HepG2 (cell line): ENCODE data around the gene PRKG1. TPM values are rescaled to one million over a fixed set of nuclear protein-coding genes. Genes with fewer than 3 reads are reported as not detected.

Source experiments
- ATAC-seq: fragments of 200-7000 bp; cut with Tn5 transposase; 3 replicates; pipeline ENCODE4 v1.9.1; 2020; ENCODE audit warnings: mild to moderate bottlenecking, moderate library complexity
- BruUV-seq: library from RNA; stranded (reverse); fragments of 400-500 nt; replicated peaks from 2 replicates; lab custom pipeline; 2021; lab: Mats Ljungman, UMichigan
- CTCF ChIA-PET: fragments of 300-600 bp; formaldehyde crosslinking; extraction: SDS; loops from one replicate; lab custom pipeline; 2021; ENCODE audit warnings: low total read pairs, inconsistent platforms, low intra/inter-chr PET ratio; lab: Yijun Ruan, JAX
- POLR2A ChIA-PET: fragments of 350-600 bp; sonication (Branson Sonifier 250); formaldehyde crosslinking; loops from one replicate; lab custom pipeline; 2020; ENCODE audit warnings: antibody characterized with exemption, inconsistent platforms; lab: Yijun Ruan, JAX
- DNase-seq: peaks from one replicate; pipeline ENCODE4 v3.0.0-alpha.2; 2015; ENCODE audit warnings: low spot score
- FAIRE-seq: peaks from 3 replicates; lab custom pipeline; 2011; peaks lifted over from hg19 to GRCh38; lab: Jason Lieb, UNC
- H2AFZ ChIP-seq: one replicate; pipeline ENCODE4 v1.6.1; 2011; ENCODE audit warnings: low read length, inconsistent platforms
- H3K27ac ChIP-seq: fragments of 300-600 bp; 3 replicates; pipeline ENCODE4 v1.8.0; 2011; ENCODE audit warnings: mixed run types, mild to moderate bottlenecking, mixed read lengths, low read length, inconsistent platforms; ENCODE audit not compliant: insufficient read depth; ENCODE audit errors: extremely low read length
- H3K27me3 ChIP-seq, 2 experiments: fragments of 200-600 bp in 1 of 2; 2 replicates in 1 of 2; 3 replicates in 1 of 2; pipeline versions ENCODE4 v1.6.0 to v1.8.0; 2011; ENCODE audit warnings: low read length in 2 of 2, mild to moderate bottlenecking in 2 of 2, moderate library complexity in 2 of 2, inconsistent platforms in 1 of 2; ENCODE audit not compliant: insufficient read depth in 2 of 2, control insufficient read depth in 1 of 2
- H3K36me3 ChIP-seq, 2 experiments: fragments of 200-600 bp in 1 of 2; replicated peaks in 1 of 2; 2 replicates in 1 of 2; 3 replicates in 1 of 2; pipeline versions ENCODE4 v1.5.1 to v1.8.0; 2011; ENCODE audit warnings: low read length in 2 of 2, inconsistent platforms in 1 of 2; ENCODE audit not compliant: insufficient read depth in 2 of 2, control insufficient read depth in 1 of 2
- H3K4me1 ChIP-seq: 2 replicates; pipeline ENCODE4 v1.5.1; 2012; ENCODE audit warnings: low read length, inconsistent platforms; ENCODE audit not compliant: insufficient read depth
- H3K4me2 ChIP-seq: 2 replicates; pipeline ENCODE4 v1.6.0; 2011; ENCODE audit warnings: low read depth, low read length, inconsistent platforms
- H3K4me3 ChIP-seq, 3 experiments: fragments of 200-600 bp in 1 of 3; sonication (generic), shearing (Covaris generic) in 1 of 3; replicated peaks in 1 of 3; 2 replicates each; pipeline ENCODE4 v1.5.1; 2011 to 2016; ENCODE audit warnings: low read length in 3 of 3, inconsistent platforms in 2 of 3, low read depth in 2 of 3, mild to moderate bottlenecking in 2 of 3, control low read depth in 1 of 3, mixed read lengths in 1 of 3; ENCODE audit not compliant: insufficient read depth in 1 of 3
- H3K79me2 ChIP-seq: one replicate; pipeline ENCODE4 v1.6.1; 2011; ENCODE audit warnings: low read length, inconsistent platforms; ENCODE audit not compliant: insufficient read depth
- H3K9ac ChIP-seq: 2 replicates; pipeline ENCODE4 v1.6.0; 2011; ENCODE audit warnings: mild to moderate bottlenecking, low read depth, low read length, inconsistent platforms; ENCODE audit not compliant: insufficient read depth
- H3K9me3 ChIP-seq: 2 replicates; pipeline ENCODE4 v1.5.1; 2012; ENCODE audit warnings: mild to moderate bottlenecking, low read length
- H4K20me1 ChIP-seq: 2 replicates; pipeline ENCODE4 v1.6.0; 2011; ENCODE audit warnings: inconsistent platforms, mild to moderate bottlenecking, low read length, moderate library complexity; ENCODE audit not compliant: insufficient read depth
- BRF2 ChIP-seq: sonication (generic); formaldehyde crosslinking; IDR thresholded peaks from 2 replicates; pipeline ENCODE4 v1.8.1; 2022; ENCODE audit warnings: mild to moderate bottlenecking, missing genetic modification reagents
- FOXM1 ChIP-seq: sonication (generic); formaldehyde crosslinking; IDR thresholded peaks from 2 replicates; pipeline ENCODE4 v1.5.0; 2020; ENCODE audit warnings: missing genetic modification reagents
- GABPA ChIP-seq, 2 experiments: IDR thresholded peaks; 2 replicates each; pipeline ENCODE4 v1.6.1; 2011 to 2016; ENCODE audit warnings: low read depth in 2 of 2, low read length in 1 of 2, missing biosample characterization in 1 of 2, missing genetic modification characterization in 1 of 2
- MAFK ChIP-seq, 2 experiments: IDR thresholded peaks in 1 of 2; conservative IDR thresholded peaks in 1 of 2; 2 replicates each; pipeline ENCODE4 v1.6.1; 2011; ENCODE audit warnings: improper control_type of control experiment in 2 of 2, low read length in 2 of 2
- MYNN ChIP-seq: sonication (generic); formaldehyde crosslinking; IDR thresholded peaks from 2 replicates; pipeline ENCODE4 v1.4.0; 2020; ENCODE audit warnings: mild to moderate bottlenecking, low read depth, missing genetic modification reagents
- NFAT5 ChIP-seq: sonication (generic); formaldehyde crosslinking; IDR thresholded peaks from 2 replicates; pipeline ENCODE4 v1.4.0; 2020; ENCODE audit warnings: missing genetic modification reagents
- RELA ChIP-seq: sonication (generic); formaldehyde crosslinking; IDR thresholded peaks from 2 replicates; pipeline ENCODE4 v1.4.0; 2020; ENCODE audit warnings: missing genetic modification reagents
- SIN3B ChIP-seq: fragments of 150-350 bp; IDR thresholded peaks from 2 replicates; pipeline ENCODE4 v1.6.1; 2014; ENCODE audit warnings: low read length
- SYNCRIP ChIP-seq: fragments of 200-400 bp; formaldehyde crosslinking; IDR thresholded peaks from 2 replicates; pipeline ENCODE4 v1.6.1; 2018; ENCODE audit warnings: mild to moderate bottlenecking, low read depth, low read length; ENCODE audit not compliant: insufficient read depth
- ZFP1 ChIP-seq: IDR thresholded peaks from 2 replicates; pipeline ENCODE4 v1.6.1; 2016
- ZFP91 ChIP-seq: sonication (generic); formaldehyde crosslinking; IDR thresholded peaks from 2 replicates; pipeline ENCODE4 v1.9.0; 2022; ENCODE audit warnings: missing genetic modification reagents, mild to moderate bottlenecking, borderline replicate concordance
- ZNF143 ChIP-seq: sonication (generic); formaldehyde crosslinking; IDR thresholded peaks from 2 replicates; pipeline ENCODE4 v1.4.0; 2020; ENCODE audit warnings: missing genetic modification reagents
- ZNF33B ChIP-seq: sonication (generic); formaldehyde crosslinking; IDR thresholded peaks from 2 replicates; pipeline ENCODE4 v1.5.1; 2020; ENCODE audit warnings: mild to moderate bottlenecking, missing genetic modification reagents
- ZNF460 ChIP-seq: sonication (generic); formaldehyde crosslinking; IDR thresholded peaks from 2 replicates; pipeline ENCODE4 v1.5.1; 2020; ENCODE audit warnings: missing genetic modification reagents, mild to moderate bottlenecking, borderline replicate concordance
- ZNF572 ChIP-seq: sonication (generic); formaldehyde crosslinking; IDR thresholded peaks from 2 replicates; pipeline ENCODE4 v1.5.1; 2020; ENCODE audit warnings: mild to moderate bottlenecking, missing genetic modification reagents
- ZNF839 ChIP-seq: sonication (generic); formaldehyde crosslinking; IDR thresholded peaks from 2 replicates; pipeline ENCODE4 v1.4.0; 2020; ENCODE audit warnings: missing genetic modification reagents, mild to moderate bottlenecking, borderline replicate concordance
- in situ Hi-C: cut with HindIII; loops from 2 replicates; pipeline ENCODE4 v1.10.0; 2017; ENCODE audit warnings: low pct_unique_long_range_greater_than_20kb; ENCODE audit not compliant: extremely low pct_ligation_motif_present
- intact Hi-C: fragments of 100-400 bp; cut with micrococcal nuclease; formaldehyde crosslinking; loops from one replicate; pipeline ENCODE4 v1.10.0; 2022; ENCODE audit not compliant: unreplicated experiment
- polyA plus RNA-seq, 8 experiments: library from polyadenylated mRNA; depleted of rRNA in 3 of 8; stranded (reverse) in 7 of 8; unstranded in 1 of 8; fragments of >200 nt; fragmentation: Illumina TruSeq in 4 of 8; extraction: Trizol in 4 of 8; gene quantifications; 2 replicates each; pipeline versions ENCODE4 v1.2.1 to v1.2.3, GENCODE V29; 2011 to 2016; ENCODE audit warnings: low read depth in 4 of 8, missing spikeins in 1 of 8, mixed read lengths in 1 of 8; ENCODE audit not compliant: insufficient read depth in 1 of 8
- total RNA-seq, 5 experiments: library from RNA; depleted of rRNA; stranded (reverse); fragments of >200 nt; fragmentation: Illumina TruSeq; extraction: Trizol; gene quantifications; 2 replicates each; pipeline ENCODE4 v1.2.3, GENCODE V29; 2016; ENCODE audit warnings: low read depth in 1 of 5

Gene PRKG1
- total and polyA plus RNA-seq, 2 of the 13 experiments (the other 11 are each of a cell fraction or from before 2014, with no cell fraction given): 0.01 TPM; not detected in 1

- no peak for TF ChIP-seq MYNN (CRISPR knock-in tag)
Observed at GRCh38 chr10:51204066-51204465, 129.8 kb downstream of the PRKG1 start (continued).

- no peak overlapping the region for H3K4me3 ChIP-seq
- H3K9ac ChIP-seq: no peak overlapping the region
- no peak overlapping the region for H2AFZ ChIP-seq
- no peaks in the 10 kb centered on the region for H3K27me3 ChIP-seq
- in situ Hi-C loops (no loop called here), intact Hi-C loops (loop anchor here (5.0 kb wide), 1 partner anchor 622 kb away; no protein-coding TSS in a partner anchor)
- no peaks in the 10 kb centered on the region for H3K36me3 ChIP-seq
- H3K4me2 ChIP-seq: no peak overlapping the region
- no peak for DNase-seq
- ChIA-PET POLR2A (no interaction called here), CTCF (no interaction called here)
- no peak overlapping the region for H3K27ac ChIP-seq
- no peak for ATAC-seq
- FAIRE-seq: no peak
- H3K9me3 ChIP-seq: no peaks in the 10 kb centered on the region
- H3K4me1 ChIP-seq: no peaks in the 10 kb centered on the region
- BruUV-seq: no TSS peak
- no peaks in the 10 kb centered on the region for H3K79me2 ChIP-seq
- no peaks in the 10 kb centered on the region for H4K20me1 ChIP-seq
- TF ChIP-seq NFAT5 (CRISPR knock-in tag) (no peak), BRF2 (CRISPR knock-in tag) (no peak), GABPA (IDR thresholded peaks at IDR 0.05; ENCODE audit: low read depth, low read length) (no peak), GABPA (CRISPR knock-in tag; IDR thresholded peaks at IDR 0.05; ENCODE audit: low read depth) (no peak), FOXM1 (CRISPR knock-in tag) (no peak), MAFK (conservative IDR thresholded peaks at IDR 0.05 in 1 of 2, IDR thresholded peaks at IDR 0.05 in 1 of 2; ENCODE audit: low read length in 2 of 2) (no peak), ZNF839 (CRISPR knock-in tag) (no peak), ZFP1 (CRISPR knock-in tag) (no peak), ZNF572 (CRISPR knock-in tag) (no peak), SYNCRIP (no peak), ZNF143 (CRISPR knock-in tag) (no peak), SIN3B (no peak), RELA (CRISPR knock-in tag) (no peak), ZNF460 (CRISPR knock-in tag) (no peak), ZFP91 (CRISPR knock-in tag) (no peak), ZNF33B (CRISPR knock-in tag) (no peak)
Observed at GRCh38 chr10:51204701-51205100, 130.4 kb downstream of the PRKG1 start.
